Common myeloid progenitor, CD34-positive (primary cell): ENCODE results near the gene ANKRD23. TPM values are rescaled to one million over a fixed set of nuclear protein-coding genes. Genes with fewer than 3 reads are reported as not detected.
"Not testable (repeated sequence)": the region's sequence is repeated elsewhere in the genome, so short reads cannot be mapped to it uniquely, and the experiment has no call there.

Experiments used
- CTCF ChIA-PET: fragments of 350-600 bp; sonication (Branson Sonifier 250); formaldehyde crosslinking; loops from one replicate; lab custom pipeline; 2021; ENCODE audit warnings: antibody characterized with exemption; lab: Charles Lee
- POLR2A ChIA-PET: fragments of 350-600 bp; sonication (Branson Sonifier 250); formaldehyde crosslinking; loops from one replicate; lab custom pipeline; 2021; ENCODE audit warnings: antibody characterized with exemption; lab: Charles Lee
- DNase-seq, 3 donors: peaks; one replicate each; pipeline versions ENCODE4 v3.0.0 to v3.0.0-alpha.2; 2013
- H3K27ac ChIP-seq, 2 experiments: 1 replicate in 1 of 2; 2 replicates in 1 of 2; pipeline ENCODE4 v1.7.0; 2013; ENCODE audit warnings: inconsistent platforms in 2 of 2, low read length in 2 of 2, mild to moderate bottlenecking in 2 of 2, low read depth in 1 of 2, moderate library complexity in 1 of 2; ENCODE audit not compliant: severe bottlenecking in 2 of 2, insufficient read depth in 1 of 2, poor library complexity in 1 of 2
- H3K27me3 ChIP-seq, 5 experiments: replicated peaks in 2 of 5; 1 replicate in 3 of 5; 2 replicates in 2 of 5; pipeline versions ENCODE4 v1.6.1 to v1.7.0; 2013; ENCODE audit warnings: low read length in 4 of 5, mild to moderate bottlenecking in 2 of 5, moderate library complexity in 2 of 5, inconsistent platforms in 1 of 5; ENCODE audit not compliant: insufficient read depth in 5 of 5, control insufficient read depth in 4 of 5
- H3K36me3 ChIP-seq, 4 experiments: 1 replicate in 2 of 4; 2 replicates in 2 of 4; pipeline versions ENCODE4 v1.6.1 to v1.7.0; 2013; ENCODE audit warnings: low read length in 3 of 4, control low read depth in 1 of 4, mild to moderate bottlenecking in 1 of 4; ENCODE audit not compliant: control insufficient read depth in 4 of 4, insufficient read depth in 4 of 4
- H3K4me1 ChIP-seq, 4 experiments: 1 replicate in 3 of 4; 2 replicates in 1 of 4; pipeline versions ENCODE4 v1.6.1 to v1.7.1; 2013; ENCODE audit warnings: low read length in 3 of 4, mild to moderate bottlenecking in 3 of 4, control low read depth in 1 of 4, inconsistent platforms in 1 of 4, moderate library complexity in 1 of 4; ENCODE audit not compliant: control insufficient read depth in 4 of 4, insufficient read depth in 4 of 4; ENCODE audit errors: control extremely low read depth in 1 of 4
- H3K4me3 ChIP-seq, 7 experiments: 1 replicate in 4 of 7; 2 replicates in 3 of 7; pipeline versions ENCODE4 v1.5.1 to v1.7.0; 2013; ENCODE audit warnings: mild to moderate bottlenecking in 7 of 7, low read length in 6 of 7, moderate library complexity in 6 of 7, inconsistent platforms in 2 of 7, low read depth in 2 of 7, control low read depth in 1 of 7; ENCODE audit not compliant: insufficient read depth in 4 of 7, control insufficient read depth in 1 of 7; ENCODE audit errors: extremely low read depth in 1 of 7
- H3K9me3 ChIP-seq, 5 experiments: 1 replicate in 4 of 5; 2 replicates in 1 of 5; pipeline versions ENCODE4 v1.6.1 to v1.7.1; 2013; ENCODE audit warnings: low read length in 4 of 5, mild to moderate bottlenecking in 2 of 5, inconsistent platforms in 1 of 5, low read depth in 1 of 5, moderate library complexity in 1 of 5; ENCODE audit not compliant: control insufficient read depth in 4 of 5, insufficient read depth in 2 of 5; ENCODE audit errors: control extremely low read depth in 1 of 5
- WGBS: methylation state at CpG from one replicate; pipeline ENCODE4 v1.1.5; 2013; ENCODE audit not compliant: insufficient coverage; 5-methylcytosine and 5-hydroxymethylcytosine counted together
- polyA plus RNA-seq: library from polyadenylated mRNA; unstranded; fragments of 120-200 nt; gene quantifications from one replicate; pipeline ENCODE4 v1.2.1, GENCODE V29; 2013

Gene ANKRD23
- 6.4 TPM for polyA plus RNA-seq

DNA sequence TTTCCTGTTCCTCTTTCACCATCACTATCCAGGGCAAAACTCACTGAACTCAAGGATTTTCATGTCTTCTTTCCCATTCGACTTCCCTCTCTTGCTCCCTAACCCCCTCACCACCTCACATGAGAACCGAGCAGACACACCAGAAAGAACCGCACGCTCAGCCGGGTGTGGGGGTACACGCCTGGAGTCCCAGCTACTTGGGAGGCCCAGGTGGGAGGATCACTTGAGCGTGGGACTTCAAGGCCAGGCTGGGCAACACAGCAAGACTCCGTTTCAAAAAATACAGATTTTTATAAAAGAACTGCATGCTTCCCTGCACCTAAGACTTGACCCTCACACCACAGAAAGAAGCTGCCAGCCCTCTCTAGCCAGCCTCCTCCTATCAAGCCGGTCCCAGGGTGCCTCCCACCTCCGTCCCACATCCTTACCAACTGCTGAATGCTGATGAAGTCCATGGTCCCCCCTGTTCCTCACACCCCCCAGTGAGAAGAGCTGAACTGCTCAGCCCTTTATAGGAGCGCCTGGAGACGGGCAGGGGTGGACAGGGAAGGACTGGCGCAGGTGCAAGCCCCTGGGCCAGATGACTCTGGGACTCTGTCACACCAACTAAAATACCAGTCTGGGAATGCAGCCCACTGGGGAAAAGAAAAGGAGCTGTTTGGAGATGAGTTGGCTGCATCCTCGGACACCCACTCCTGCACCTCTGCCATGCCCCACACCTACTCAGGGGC is at the start of gene ANKRD23:
ANKRD23 (minus strand) TSS at position 484 of the 731 bp plus-strand sequence; CDS start at position 455, 29 bp downstream.
- Histone ChIP-seq H3K36me3 (peaks cover 7 to 28% (median 15%) of the 10 kb centered on the region in 4 experiments), H3K27ac (no peak within 1 kb of the TSS), H3K4me1 (peaks cover 0 to 19% (median 13%) of the 10 kb centered on the region in 4 experiments), H3K27me3 (no peaks in the 10 kb centered on the region), H3K4me3 (no peak within 1 kb of the TSS), H3K9me3 (no peaks in the 10 kb centered on the region)
- 100% methylated on average over 3 of the region's 14 CpGs for WGBS
- ChIA-PET POLR2A (interaction anchor here (0.9 kb wide), 1 partner anchor 14 kb away, joined by 4 read pairs; the partner anchor contains the start of gene ANKRD39), CTCF (interaction anchor here (1.2 to 2.1 kb wide), 4 partner anchors 10 to 18 kb away, joined by 3 to 11 read pairs (median 4); partner anchors contain the start of gene ANKRD39)
- DNase-seq: no peak

DNA sequence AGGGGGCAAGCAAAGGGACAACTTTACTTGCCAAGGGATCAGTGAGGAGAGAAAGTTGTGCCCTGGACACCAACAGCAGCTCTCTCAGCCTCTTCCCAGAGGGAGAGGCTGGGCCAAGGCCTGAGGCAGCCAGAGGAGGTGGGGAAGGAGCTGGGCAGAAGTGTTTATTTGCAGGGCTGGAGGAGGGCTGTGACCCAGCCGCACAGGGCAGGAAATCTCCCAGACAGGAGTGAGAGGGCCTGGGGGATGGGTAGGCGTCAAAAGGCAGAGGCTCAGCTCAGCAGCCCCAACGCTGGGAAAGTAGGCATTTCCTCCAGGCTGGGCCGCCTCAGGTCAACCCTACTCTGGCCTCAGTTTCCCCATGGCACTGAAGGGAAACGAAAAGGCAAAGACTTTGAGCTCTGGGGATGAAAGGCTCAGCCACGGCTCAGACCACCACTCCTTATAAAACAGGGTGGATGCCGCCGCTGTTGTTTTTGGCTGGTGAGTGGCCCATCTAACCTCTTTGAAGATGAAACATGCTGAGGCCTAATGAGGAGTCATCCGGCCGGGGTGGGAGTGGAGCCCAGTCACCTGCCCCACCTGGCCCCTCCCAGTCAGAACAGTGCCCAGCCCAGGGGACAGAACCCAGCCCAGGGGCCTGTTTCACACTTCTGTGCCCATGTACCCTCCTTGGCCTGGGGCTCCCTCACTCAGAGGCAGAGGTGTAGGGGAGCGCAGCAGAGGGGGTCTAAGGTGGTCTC is 47.9 kb upstream of the ANKRD23 start:
- Histone ChIP-seq H3K36me3 (no peaks in the 10 kb centered on the region), H3K27ac (peak overlapping the region in 1 of 2 experiments; percentile 69), H3K9me3 (no peaks in the 10 kb centered on the region), H3K27me3 (no peaks in the 10 kb centered on the region), H3K4me3 (no peak overlapping the region), H3K4me1 (peaks cover 0 to 31% (median 13%) of the 10 kb centered on the region in 4 experiments)
- ChIA-PET CTCF (interaction anchor here (0.9 to 1.6 kb wide), 2 partner anchors 9 to 23 kb away, joined by 3 to 4 read pairs; no protein-coding TSS in a partner anchor), POLR2A (no interaction called here)
- DNase-seq: no peak
- WGBS: 83% methylated on average over 9 of the region's 11 CpGs

DNA sequence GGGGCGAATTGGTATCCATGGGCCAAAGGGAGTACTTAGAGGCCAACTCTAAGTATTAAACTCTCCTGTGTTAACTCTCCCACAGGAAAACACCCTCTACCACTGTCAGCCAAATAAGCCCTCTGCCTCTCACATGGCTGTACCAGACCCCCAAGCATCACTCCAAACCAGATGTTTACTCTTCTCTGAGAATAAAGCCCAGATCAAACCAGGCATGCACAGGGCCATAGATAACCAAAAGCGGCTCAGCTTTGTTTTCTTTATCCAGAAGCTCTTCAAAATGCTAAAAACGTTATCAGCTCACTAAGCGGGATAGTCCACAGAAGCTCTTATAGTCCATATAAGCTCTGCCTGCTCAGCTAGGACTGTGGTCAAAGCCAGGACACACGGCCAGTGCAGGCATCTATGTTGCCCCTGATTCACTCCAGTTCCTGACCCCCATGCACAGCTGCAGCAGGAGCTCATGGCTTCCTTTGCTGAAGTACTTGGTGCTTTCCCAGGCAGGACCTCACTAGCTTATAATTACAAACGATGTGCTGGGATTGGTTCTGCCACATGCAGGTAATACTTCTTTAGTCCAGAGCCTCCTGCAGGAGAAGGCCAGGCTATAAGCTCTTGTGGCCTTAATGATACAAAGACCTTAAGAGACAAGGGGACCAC is 47.0 kb upstream of the ANKRD23 start:
- ChIA-PET CTCF (interaction anchor here (0.9 to 1.7 kb wide), 4 partner anchors 8 to 22 kb away, joined by 3 to 5 read pairs (median 4); no protein-coding TSS in a partner anchor), POLR2A (no interaction called here)
- H3K27ac ChIP-seq: peak overlapping the region in 1 of 2 experiments; percentile 66
- H3K4me3 ChIP-seq: no peak overlapping the region
- no peak for DNase-seq
- no peaks in the 10 kb centered on the region for H3K9me3 ChIP-seq
- WGBS: 95% methylated on average over 5 of the region's 6 CpGs
- no peaks in the 10 kb centered on the region for H3K27me3 ChIP-seq
- peaks cover 0 to 22% (median 9%) of the 10 kb centered on the region in 4 experiments for H3K4me1 ChIP-seq
- H3K36me3 ChIP-seq: no peaks in the 10 kb centered on the region

DNA sequence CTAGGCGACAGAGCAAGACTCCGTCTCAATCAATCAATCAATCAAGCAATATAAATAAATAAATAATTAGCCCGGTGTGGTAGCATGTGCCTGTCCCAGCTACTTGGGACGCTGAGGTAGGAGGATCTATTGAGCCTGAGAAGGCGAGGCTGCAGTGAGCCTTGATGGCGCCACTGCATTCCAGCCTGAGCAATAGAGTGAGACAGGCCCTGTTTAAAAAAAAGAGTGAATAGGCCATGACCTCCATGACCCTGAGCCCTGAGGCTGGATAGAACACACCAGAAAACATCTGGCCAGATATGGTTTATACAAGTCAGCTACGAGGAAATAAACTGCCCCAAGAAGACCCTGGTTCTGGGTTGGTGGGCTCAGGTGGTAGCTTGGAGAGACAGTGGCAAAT is 46.4 kb upstream of the ANKRD23 start:
- Histone ChIP-seq H3K9me3 (no peaks in the 10 kb centered on the region), H3K27ac (peak overlapping the region in 1 of 2 experiments; percentile 66), H3K36me3 (no peaks in the 10 kb centered on the region), H3K4me1 (peaks cover 0 to 19% (median 7%) of the 10 kb centered on the region in 4 experiments), H3K4me3 (no peak overlapping the region), H3K27me3 (no peaks in the 10 kb centered on the region)
- DNase-seq: no peak
- ChIA-PET CTCF (interaction anchor here (1.2 to 1.7 kb wide), 3 partner anchors 8 to 19 kb away, joined by 3 to 5 read pairs (median 4); no protein-coding TSS in a partner anchor), POLR2A (no interaction called here)
- 94% methylated on average over 5 of the region's 7 CpGs for WGBS

DNA sequence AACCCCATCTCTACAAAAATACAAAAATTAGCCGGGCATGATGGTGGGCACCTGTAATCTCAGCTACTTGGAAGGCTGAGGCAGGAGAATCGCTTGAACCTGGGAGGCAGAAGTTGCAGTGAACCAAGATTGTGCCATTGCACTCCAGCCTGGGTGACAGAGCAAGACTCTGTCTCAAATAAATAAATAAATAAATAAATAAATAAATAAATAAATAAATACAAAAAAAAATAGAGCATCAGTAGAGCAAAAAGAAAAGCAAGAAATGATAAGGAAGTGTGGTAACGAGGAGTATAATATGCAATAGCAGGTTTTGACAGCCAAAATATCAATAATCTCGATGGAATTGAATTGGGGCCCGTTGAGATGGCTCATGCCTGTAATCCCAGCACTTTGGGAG is 45.7 kb upstream of the ANKRD23 start:
- not testable (repeated sequence) for H3K9me3 ChIP-seq, H3K36me3 ChIP-seq, DNase-seq, H3K27ac ChIP-seq, H3K27me3 ChIP-seq, H3K4me3 ChIP-seq
- POLR2A ChIA-PET: interaction anchor here (0.6 kb wide), 2 partner anchors 35 to 230 kb away, joined by 3 to 4 read pairs; no protein-coding TSS in a partner anchor
- CTCF ChIA-PET: interaction anchor here (1.0 to 1.7 kb wide), 2 partner anchors 10 to 32 kb away, joined by 3 to 5 read pairs; no protein-coding TSS in a partner anchor
- peaks cover 0 to 19% (median 7%) of the 10 kb centered on the region in 4 experiments for H3K4me1 ChIP-seq
- WGBS: 100% methylated on average over 4 of the region's 5 CpGs

DNA sequence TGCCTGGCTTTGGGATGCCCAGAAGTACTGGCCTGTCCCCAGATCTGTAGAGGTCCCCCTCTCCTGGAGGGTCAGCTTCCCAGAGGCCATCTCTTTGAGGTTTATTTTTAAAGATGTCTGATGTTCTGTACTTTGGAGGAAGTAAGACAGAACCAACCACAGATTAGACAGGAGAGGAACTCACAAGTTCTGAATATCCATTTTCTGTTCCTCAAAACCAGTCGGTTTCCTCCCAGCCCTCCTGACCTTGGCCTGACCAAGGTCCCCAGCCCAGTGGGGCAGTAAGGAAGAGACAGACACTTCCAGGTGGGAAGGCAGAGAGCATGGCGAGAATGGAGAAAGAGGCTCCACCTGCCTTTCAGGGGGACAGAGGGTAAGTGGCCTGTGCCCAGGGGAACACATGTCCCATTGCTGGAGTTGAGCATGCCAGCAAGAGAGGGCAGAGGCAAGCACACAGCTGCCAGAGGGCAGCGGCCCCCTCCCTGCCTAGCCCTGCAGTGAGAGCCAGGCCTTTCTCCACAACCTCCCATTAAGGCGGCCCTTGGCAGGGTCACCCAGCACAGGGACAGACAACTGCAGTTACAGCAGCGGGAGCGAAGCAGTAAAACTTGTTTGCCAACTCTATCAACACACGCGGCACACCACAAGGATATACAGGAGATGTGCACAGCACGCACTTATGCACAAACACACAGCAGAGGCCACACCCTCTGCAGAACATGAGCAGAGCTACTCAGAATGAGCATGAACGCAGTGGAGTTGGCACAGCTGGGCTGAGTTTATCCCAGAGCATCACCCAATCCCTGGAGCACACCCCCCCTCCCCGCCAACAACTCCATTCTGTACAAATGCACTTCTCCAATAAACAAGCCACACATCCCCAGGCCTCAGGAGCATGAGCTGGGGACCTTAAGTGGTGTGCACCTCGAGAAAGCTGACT is 44.5 kb upstream of the ANKRD23 start:
- WGBS: 83% methylated on average over 7 of the region's 12 CpGs
- no peak overlapping the region for H3K27ac ChIP-seq
- H3K27me3 ChIP-seq: no peaks in the 10 kb centered on the region
- H3K9me3 ChIP-seq: no peaks in the 10 kb centered on the region
- POLR2A ChIA-PET: no interaction called here
- H3K4me1 ChIP-seq: peaks cover 0 to 19% (median 7%) of the 10 kb centered on the region in 4 experiments
- no peak overlapping the region for H3K4me3 ChIP-seq
- peak in 1 of 3 donors; percentile 20 for DNase-seq
- no peaks in the 10 kb centered on the region for H3K36me3 ChIP-seq
- CTCF ChIA-PET: interaction anchor here (0.7 to 1.9 kb wide), 3 partner anchors 14 to 31 kb away, joined by 3 to 5 read pairs (median 5); partner anchors contain the start of gene ANKRD39
